CD4-positive, alpha-beta memory T cell (primary cell): ENCODE results near the gene SELENOF. TPM values are rescaled to one million over a fixed set of nuclear protein-coding genes. Genes with fewer than 3 reads are reported as not detected.
"Not testable (repeated sequence)": the region's sequence is repeated elsewhere in the genome, so short reads cannot be mapped to it uniquely, and the experiment has no call there.

Source experiments
- CTCF ChIA-PET: fragments of 350-600 bp; sonication (Branson Sonifier 250); formaldehyde crosslinking; loops from one replicate; lab custom pipeline; 2021; ENCODE audit warnings: inconsistent platforms; ENCODE audit not compliant: partially characterized antibody; lab: Charles Lee
- POLR2A ChIA-PET: fragments of 350-600 bp; sonication (Branson Sonifier 250); formaldehyde crosslinking; loops from one replicate; lab custom pipeline; 2021; ENCODE audit not compliant: partially characterized antibody; lab: Charles Lee
- DNase-seq, 5 donors: peaks; one replicate each; pipeline versions ENCODE4 v3.0.0 to v3.0.0-alpha.2; 2020 to 2022; ENCODE audit warnings: mixed read lengths in 1 of 5
- H3K27ac ChIP-seq: one replicate; pipeline ENCODE4 v1.7.0; 2013; ENCODE audit warnings: low read depth, low read length
- H3K27me3 ChIP-seq: 2 replicates; pipeline ENCODE4 v1.7.0; 2013; ENCODE audit warnings: mild to moderate bottlenecking, low read length, moderate library complexity; ENCODE audit not compliant: insufficient read depth
- H3K36me3 ChIP-seq: 2 replicates; pipeline ENCODE4 v1.7.0; 2013; ENCODE audit warnings: mild to moderate bottlenecking, low read length, moderate library complexity; ENCODE audit not compliant: insufficient read depth
- H3K4me1 ChIP-seq: 2 replicates; pipeline ENCODE4 v1.7.0; 2013; ENCODE audit warnings: mild to moderate bottlenecking, low read length, moderate library complexity; ENCODE audit not compliant: insufficient read depth
- H3K4me3 ChIP-seq, 2 donors: one replicate each; pipeline ENCODE4 v1.7.0; 2013; ENCODE audit warnings: low read length in 2 of 2, mild to moderate bottlenecking in 1 of 2
- H3K9me3 ChIP-seq, 2 donors: one replicate each; pipeline ENCODE4 v1.7.0; 2013; ENCODE audit warnings: low read length in 2 of 2, control low read depth in 1 of 2; ENCODE audit not compliant: control insufficient read depth in 1 of 2
- H3K27ac Mint-ChIP-seq, 7 donors: one replicate each; pipeline ENCODE4 v1.8.0; 2020 to 2021; ENCODE audit warnings: mixed read lengths in 7 of 7, mild to moderate bottlenecking in 6 of 7, inconsistent platforms in 3 of 7, moderate library complexity in 3 of 7
- H3K27me3 Mint-ChIP-seq, 2 donors: one replicate each; pipeline ENCODE4 v1.8.0; 2020 to 2021; ENCODE audit warnings: mixed read lengths in 2 of 2
- H3K36me3 Mint-ChIP-seq, 2 donors: one replicate each; pipeline ENCODE4 v1.8.0; 2020 to 2021; ENCODE audit warnings: mixed read lengths in 2 of 2, inconsistent platforms in 1 of 2, mild to moderate bottlenecking in 1 of 2
- H3K4me1 Mint-ChIP-seq, 4 donors: one replicate each; pipeline ENCODE4 v1.8.0; 2020 to 2021; ENCODE audit warnings: mixed read lengths in 4 of 4, mild to moderate bottlenecking in 1 of 4
- H3K4me3 Mint-ChIP-seq, 8 donors: one replicate each; pipeline ENCODE4 v1.8.0; 2020 to 2021; ENCODE audit warnings: mixed read lengths in 8 of 8, mild to moderate bottlenecking in 7 of 8, moderate library complexity in 6 of 8, inconsistent platforms in 3 of 8
- H3K9me3 Mint-ChIP-seq, 8 donors: one replicate each; pipeline ENCODE4 v1.8.0; 2020 to 2021; ENCODE audit warnings: mixed read lengths in 8 of 8, mild to moderate bottlenecking in 5 of 8, inconsistent platforms in 3 of 8, moderate library complexity in 1 of 8
- intact Hi-C: fragments of 100-400 bp; cut with micrococcal nuclease; formaldehyde crosslinking; loops from one replicate; pipeline ENCODE4 v1.15.1; 2023
- polyA plus RNA-seq, 2 donors: library from polyadenylated mRNA; unstranded; fragments of 300-500 nt; fragmentation: Illumina TruSeq; gene quantifications; one replicate each; pipeline ENCODE4 v1.2.3, GENCODE V29; 2021
- total RNA-seq, 2 experiments: library from RNA; stranded (reverse); gene quantifications; one replicate each; pipeline ENCODE4 v1.2.3, GENCODE V29; 2021

SELENOF gene
- total and polyA plus RNA-seq, 4 experiments from 2014 or later: 151 to 392 (median 233) TPM

DNA sequence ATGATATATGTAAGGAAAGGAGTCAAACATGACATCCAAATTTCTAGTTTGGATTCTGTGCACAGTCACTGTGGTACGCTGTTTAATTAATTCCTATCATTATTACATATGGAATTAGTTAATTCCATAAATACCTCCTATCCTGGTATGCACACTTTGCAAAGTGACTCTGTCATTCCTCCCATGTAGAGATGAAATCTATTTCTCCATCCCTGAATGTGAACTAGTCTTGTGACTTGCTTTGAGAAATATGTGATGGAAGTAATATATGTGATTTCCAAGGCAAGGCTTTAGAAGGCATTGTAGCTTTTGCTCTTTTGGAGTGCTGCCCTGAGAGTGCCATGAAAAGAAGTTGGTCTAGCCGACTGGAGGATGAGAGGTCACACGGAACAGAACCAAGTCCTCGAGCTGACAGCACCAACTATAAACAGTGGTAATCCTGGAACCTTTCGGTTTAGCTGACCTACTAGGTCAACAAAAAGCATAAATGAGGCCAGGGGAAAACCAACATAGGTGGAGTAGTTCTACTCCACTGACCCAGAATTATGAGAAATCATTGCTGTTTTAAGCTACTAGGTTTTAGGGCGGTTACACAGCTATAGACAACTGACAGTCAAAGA is 1.5 kb downstream of the SELENOF start:
- no peak overlapping the region for H3K27ac ChIP-seq
- Mint-ChIP-seq H3K36me3 (peaks cover 26 to 28% of the 10 kb centered on the region in 2 donors), H3K27me3 (no peaks in the 10 kb centered on the region), H3K4me3 (peak overlapping the region in 2 of 8 donors; percentile 14 to 63), H3K27ac (peak overlapping the region in 4 of 7 donors; percentile 52 to 69 (median 64)), H3K4me1 (peaks cover 38 to 56% (median 46%) of the 10 kb centered on the region in 4 donors), H3K9me3 (no peaks in the 10 kb centered on the region)
- DNase-seq: no peak
- intact Hi-C loops: loop anchor here (5.0 to 10.0 kb wide), 5 partner anchors 48 to 1708 kb away; partner anchors contain the start of gene SYDE2
- no peaks in the 10 kb centered on the region for H3K27me3 ChIP-seq
- H3K4me3 ChIP-seq: no peak overlapping the region
- no peaks in the 10 kb centered on the region for H3K36me3 ChIP-seq
- ChIA-PET CTCF (interaction anchor here (1.1 to 4.9 kb wide), 2 partner anchors 31 to 207 kb away, joined by 3 to 40 read pairs; partner anchors contain the start of gene SH3GLB1), POLR2A (interaction anchor here (1.1 to 6.0 kb wide), 2 partner anchors 9 to 208 kb away, joined by 3 to 74 read pairs; partner anchors contain the start of gene SH3GLB1)
- no peaks in the 10 kb centered on the region for H3K9me3 ChIP-seq
- H3K4me1 ChIP-seq: peaks cover 63% of the 10 kb centered on the region

DNA sequence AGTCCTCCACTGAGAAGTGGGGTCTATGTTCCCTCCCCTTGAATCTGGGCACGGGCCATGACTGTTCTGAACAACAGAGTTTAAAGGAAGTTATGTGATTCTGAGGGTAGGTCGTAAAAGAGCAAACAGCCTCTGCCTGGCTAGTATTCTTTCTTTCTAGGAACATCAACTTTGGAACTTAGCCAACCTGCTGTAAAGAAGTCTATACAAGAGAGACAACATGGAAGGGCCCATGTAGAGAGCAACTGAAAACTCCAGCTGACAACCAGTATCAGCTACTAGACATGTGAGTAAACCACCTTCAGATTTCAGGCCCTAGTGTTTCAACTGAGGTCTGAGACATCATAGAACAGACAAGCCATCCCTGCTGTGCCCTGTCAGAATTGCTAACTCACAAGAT is 7.5 kb downstream of the SELENOF start:
- peaks cover 6% of the 10 kb centered on the region for H3K36me3 ChIP-seq
- H3K9me3 ChIP-seq: no peaks in the 10 kb centered on the region
- ChIA-PET CTCF (no interaction called here), POLR2A (no interaction called here)
- no peak overlapping the region for H3K27ac Mint-ChIP-seq
- no peaks in the 10 kb centered on the region for H3K27me3 ChIP-seq
- H3K9me3 Mint-ChIP-seq: no peaks in the 10 kb centered on the region
- H3K27me3 Mint-ChIP-seq: no peaks in the 10 kb centered on the region
- no peak overlapping the region for H3K4me3 ChIP-seq
- intact Hi-C loops: no loop called here
- no peak for DNase-seq
- peaks cover 69% of the 10 kb centered on the region for H3K4me1 ChIP-seq
- peaks cover 28 to 38% of the 10 kb centered on the region in 2 donors for H3K36me3 Mint-ChIP-seq
- H3K27ac ChIP-seq: no peak overlapping the region
- peaks cover 38 to 47% (median 43%) of the 10 kb centered on the region in 4 donors for H3K4me1 Mint-ChIP-seq
- H3K4me3 Mint-ChIP-seq: no peak overlapping the region

DNA sequence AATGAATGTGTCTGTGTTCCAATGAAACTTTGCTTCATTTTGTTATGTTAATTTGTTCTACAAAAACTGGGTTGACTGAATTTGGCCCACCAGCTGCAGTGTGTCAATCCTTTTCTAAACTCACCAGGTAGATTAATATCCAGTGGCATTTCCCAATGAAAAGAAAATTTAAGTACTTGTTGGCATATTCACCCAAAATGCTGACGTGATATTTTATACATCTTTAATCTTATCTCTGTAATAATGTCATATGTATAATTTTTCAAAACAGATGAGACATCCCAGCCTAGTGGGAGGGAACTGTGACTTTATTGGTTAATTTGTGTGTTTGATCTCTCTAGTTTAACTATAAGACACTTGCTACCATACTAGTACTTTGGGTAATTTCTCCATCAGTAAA is 8.1 kb downstream of the SELENOF start:
- no peaks in the 10 kb centered on the region for H3K27me3 Mint-ChIP-seq
- H3K4me1 Mint-ChIP-seq: peaks cover 32 to 41% (median 38%) of the 10 kb centered on the region in 4 donors
- peaks cover 64% of the 10 kb centered on the region for H3K4me1 ChIP-seq
- no peaks in the 10 kb centered on the region for H3K27me3 ChIP-seq
- no peak overlapping the region for H3K27ac ChIP-seq
- peaks cover 29 to 39% of the 10 kb centered on the region in 2 donors for H3K36me3 Mint-ChIP-seq
- peaks cover 6% of the 10 kb centered on the region for H3K36me3 ChIP-seq
- intact Hi-C loops: no loop called here
- CTCF ChIA-PET: interaction anchor here (0.6 kb wide), 1 partner anchor 1976 kb away, joined by 5 read pairs; no protein-coding TSS in a partner anchor
- POLR2A ChIA-PET: no interaction called here
- no peak for DNase-seq
- H3K4me3 ChIP-seq: no peak overlapping the region
- H3K27ac Mint-ChIP-seq: no peak overlapping the region
- H3K9me3 ChIP-seq: no peaks in the 10 kb centered on the region
- H3K9me3 Mint-ChIP-seq: no peaks in the 10 kb centered on the region
- H3K4me3 Mint-ChIP-seq: no peak overlapping the region

DNA sequence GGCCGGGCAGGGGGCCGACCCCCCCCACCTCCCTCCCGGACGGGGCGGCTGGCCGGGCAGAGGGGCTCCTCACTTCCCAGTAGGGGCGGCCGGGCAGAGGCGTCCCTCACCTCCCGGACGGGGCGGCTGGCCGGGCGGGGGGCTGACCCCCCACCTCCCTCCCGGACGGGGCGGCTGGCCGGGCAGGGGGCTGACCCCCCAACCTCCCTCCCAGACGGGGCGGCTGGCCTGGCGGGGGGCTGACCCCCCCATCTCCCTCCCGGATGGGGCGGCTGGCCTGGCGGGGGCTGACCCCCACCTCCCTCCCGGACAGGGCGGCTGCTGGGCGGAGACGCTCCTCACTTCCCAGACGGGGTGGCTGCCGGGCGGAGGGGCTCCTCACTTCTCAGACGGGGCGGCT is 14.5 kb downstream of the SELENOF start:
- H3K4me3 Mint-ChIP-seq, H3K27me3 ChIP-seq, POLR2A ChIA-PET, H3K27ac Mint-ChIP-seq, H3K4me3 ChIP-seq, H3K27ac ChIP-seq, CTCF ChIA-PET, H3K36me3 ChIP-seq, DNase-seq, H3K9me3 Mint-ChIP-seq, H3K9me3 ChIP-seq, intact Hi-C loops, H3K27me3 Mint-ChIP-seq: not testable (repeated sequence)
- Mint-ChIP-seq H3K4me1 (peaks cover 9 to 25% (median 16%) of the 10 kb centered on the region in 4 donors), H3K36me3 (peaks cover 25 to 42% of the 10 kb centered on the region in 2 donors)
- peaks cover 10% of the 10 kb centered on the region for H3K4me1 ChIP-seq

DNA sequence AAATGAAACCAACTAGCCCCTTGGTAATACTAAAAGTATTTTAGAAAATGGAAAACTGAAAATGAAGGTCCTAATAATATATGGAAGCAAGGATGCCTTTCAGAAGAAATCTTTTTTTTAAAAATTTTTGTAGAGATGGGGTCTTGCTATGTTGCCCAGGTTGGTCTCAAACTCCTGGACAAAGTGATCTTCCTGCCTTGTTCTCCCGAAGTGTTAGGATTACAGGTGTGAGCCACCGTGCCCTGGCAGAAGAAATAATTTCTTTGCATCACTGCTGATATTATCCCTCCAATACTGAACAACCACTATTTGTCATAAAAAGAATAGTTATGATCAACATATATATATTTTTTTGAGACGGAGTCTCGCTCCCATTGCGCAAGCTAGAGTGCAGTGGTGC is 25.6 kb downstream of the SELENOF start:
- POLR2A ChIA-PET: interaction anchor here (0.9 kb wide), 1 partner anchor 9 kb away, joined by 3 read pairs; no protein-coding TSS in a partner anchor
- H3K4me1 ChIP-seq: peaks cover 8% of the 10 kb centered on the region
- Mint-ChIP-seq H3K27ac (no peak overlapping the region), H3K9me3 (no peaks in the 10 kb centered on the region), H3K4me3 (no peak overlapping the region), H3K27me3 (no peaks in the 10 kb centered on the region), H3K36me3 (peaks cover 8 to 12% of the 10 kb centered on the region in 2 donors), H3K4me1 (peaks cover 16 to 33% (median 24%) of the 10 kb centered on the region in 4 donors)
- no peak for DNase-seq
- H3K27ac ChIP-seq: no peak overlapping the region
- no peaks in the 10 kb centered on the region for H3K9me3 ChIP-seq
- CTCF ChIA-PET: interaction anchor here (1.0 kb wide), 1 partner anchor 27 kb away, joined by 3 read pairs; no protein-coding TSS in a partner anchor
- H3K36me3 ChIP-seq: no peaks in the 10 kb centered on the region
- no peaks in the 10 kb centered on the region for H3K27me3 ChIP-seq
- intact Hi-C loops: loop anchor here (10.0 kb wide), 1 partner anchor 46 kb away; no protein-coding TSS in a partner anchor
- H3K4me3 ChIP-seq: no peak overlapping the region

DNA sequence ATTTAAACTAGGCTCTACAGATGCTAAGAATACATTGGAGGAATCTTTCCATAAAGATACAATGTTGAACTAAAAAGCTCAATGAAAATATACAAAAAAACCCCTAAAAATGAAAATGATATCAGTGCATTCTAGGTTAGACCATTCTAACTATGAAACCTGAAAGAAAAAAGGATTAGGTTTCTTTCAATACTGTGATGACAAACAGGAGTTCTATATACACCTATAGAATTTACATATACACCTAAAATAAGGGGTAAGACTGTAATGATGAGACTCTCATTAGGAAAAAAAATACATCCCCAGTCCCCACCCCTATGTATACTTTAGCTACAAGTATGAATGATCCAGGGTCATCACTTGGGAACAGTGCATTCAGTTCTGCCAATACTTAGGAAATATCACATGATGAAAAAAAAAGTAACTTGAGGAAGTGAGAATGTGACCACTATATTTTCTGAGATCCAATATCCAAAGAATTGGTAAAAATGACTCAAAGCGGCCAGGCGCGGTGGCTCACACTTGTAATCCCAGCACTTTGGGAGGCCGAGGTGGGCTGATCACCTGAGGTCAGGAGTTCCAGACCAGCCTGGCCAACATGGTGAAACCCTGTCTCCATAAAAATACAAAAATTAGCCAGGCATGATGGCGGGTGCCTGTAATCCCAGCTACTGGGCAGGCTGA is 26.3 kb downstream of the SELENOF start:
- no peak for DNase-seq
- no peaks in the 10 kb centered on the region for H3K27me3 Mint-ChIP-seq
- Histone ChIP-seq H3K27me3 (no peaks in the 10 kb centered on the region), H3K9me3 (no peaks in the 10 kb centered on the region), H3K4me1 (peaks cover 8% of the 10 kb centered on the region), H3K36me3 (no peaks in the 10 kb centered on the region), H3K27ac (no peak overlapping the region), H3K4me3 (no peak overlapping the region)
- intact Hi-C loops: loop anchor here (10.0 kb wide), 1 partner anchor 47 kb away; no protein-coding TSS in a partner anchor
- H3K4me3 Mint-ChIP-seq: no peak overlapping the region
- H3K4me1 Mint-ChIP-seq: peaks cover 18 to 33% (median 25%) of the 10 kb centered on the region in 4 donors
- H3K9me3 Mint-ChIP-seq: no peaks in the 10 kb centered on the region
- peak overlapping the region in 2 of 7 donors; percentile 32 to 36 for H3K27ac Mint-ChIP-seq
- POLR2A ChIA-PET: interaction anchor here (1.4 kb wide), 1 partner anchor 27 kb away, joined by 4 read pairs; the partner anchor contains the start of gene HS2ST1
- CTCF ChIA-PET: interaction anchor here (1.1 kb wide), 1 partner anchor 196 kb away, joined by 3 read pairs; no protein-coding TSS in a partner anchor
- peaks cover 8 to 15% of the 10 kb centered on the region in 2 donors for H3K36me3 Mint-ChIP-seq

DNA sequence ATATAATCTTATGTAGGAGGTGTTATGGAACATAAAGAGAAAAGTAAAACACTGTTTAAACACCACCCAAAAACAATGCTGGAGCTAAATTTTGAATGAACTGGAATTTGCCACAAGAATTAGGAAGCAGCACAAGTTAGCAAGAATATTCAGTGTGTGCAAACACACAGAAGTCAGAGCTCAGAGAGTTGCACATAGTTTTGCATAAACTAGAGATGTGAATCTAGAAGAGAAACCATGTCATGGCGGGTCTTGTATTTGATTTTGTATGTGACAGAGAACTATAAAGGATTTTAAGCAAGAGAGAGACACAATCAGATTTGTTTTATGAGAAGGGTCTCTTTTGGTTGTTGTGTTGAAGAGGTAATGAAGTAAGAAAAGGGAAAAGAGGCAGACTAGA is 38.2 kb downstream of the SELENOF start:
- intact Hi-C loops: no loop called here
- peaks cover 25 to 31% of the 10 kb centered on the region in 2 donors for H3K36me3 Mint-ChIP-seq

More for the DNA sequence above, 38.2 kb downstream of the SELENOF start:
- H3K27ac ChIP-seq: no peak overlapping the region
- H3K27me3 ChIP-seq: no peaks in the 10 kb centered on the region
- Mint-ChIP-seq H3K27ac (peak overlapping the region in 4 of 7 donors; percentile 1 to 43 (median 10)), H3K27me3 (no peaks in the 10 kb centered on the region), H3K4me1 (peaks cover 0 to 11% (median 3%) of the 10 kb centered on the region in 4 donors), H3K9me3 (no peaks in the 10 kb centered on the region), H3K4me3 (no peak overlapping the region)
- ChIA-PET CTCF (no interaction called here), POLR2A (no interaction called here)
- peaks cover 6% of the 10 kb centered on the region for H3K36me3 ChIP-seq
- no peak for DNase-seq
- no peaks in the 10 kb centered on the region for H3K4me1 ChIP-seq
- H3K9me3 ChIP-seq: no peaks in the 10 kb centered on the region
- no peak overlapping the region for H3K4me3 ChIP-seq
